ENCODE measurements around the gene PNPO. TPM values are rescaled to one million over a fixed set of nuclear protein-coding genes. Genes with fewer than 3 reads are reported as not detected.

PNPO gene
- total and polyA plus RNA-seq, 2 of the 13 experiments (the other 11 are each of a cell fraction or from before 2014, with no cell fraction given), result 47.9 to 63.3 TPM

- TF ChIP-seq KIAA2018 (CRISPR knock-in tag; IDR thresholded peaks at IDR 0.05; ENCODE audit: borderline replicate concordance) (0 out of 2 replicates have a peak, but pooled peaks have one; percentile 75), RXRB (CRISPR knock-in tag; IDR thresholded peaks at IDR 0.05; ENCODE audit: borderline replicate concordance) (peak; percentile 60), CHD2 (IDR thresholded peaks at IDR 0.05; ENCODE audit: low read depth, low read length) (peak; percentile 46; the same call in 1 of the 2 replicates), JDP2 (CRISPR knock-in tag; IDR thresholded peaks at IDR 0.05; ENCODE audit: borderline replicate concordance) (peak; percentile 48; the same call in 1 of the 2 replicates), CENPT (CRISPR knock-in tag; IDR thresholded peaks at IDR 0.05; ENCODE audit: low read depth) (peak; percentile 99), ATAD3A (CRISPR knock-in tag; IDR thresholded peaks at IDR 0.05) (peak; percentile 97), RERE (CRISPR knock-in tag; IDR thresholded peaks at IDR 0.05; ENCODE audit: low read depth) (peak; percentile 32), TOPORS (CRISPR knock-in tag; IDR thresholded peaks at IDR 0.05) (peak; percentile 99; the same call in 1 of the 2 replicates), ZNF232 (CRISPR knock-in tag; IDR thresholded peaks at IDR 0.05; ENCODE audit: borderline replicate concordance) (peak; percentile 57; the same call in 1 of the 2 replicates)
- TF ChIP-seq, protein P1, sequence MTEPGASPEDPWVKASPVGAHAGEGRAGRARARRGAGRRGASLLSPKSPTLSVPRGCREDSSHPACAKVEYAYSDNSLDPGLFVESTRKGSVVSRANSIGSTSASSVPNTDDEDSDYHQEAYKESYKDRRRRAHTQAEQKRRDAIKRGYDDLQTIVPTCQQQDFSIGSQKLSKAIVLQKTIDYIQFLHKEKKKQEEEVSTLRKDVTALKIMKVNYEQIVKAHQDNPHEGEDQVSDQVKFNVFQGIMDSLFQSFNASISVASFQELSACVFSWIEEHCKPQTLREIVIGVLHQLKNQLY (CRISPR knock-in tag; IDR thresholded peaks at IDR 0.05), result no peak
These were observed 29.5 kb downstream of the PNPO start, which contains the start of gene CDK5RAP3 (continued) for GRCh38 chr17:47970725-47971499.
